Measurements from ENCODE around the gene DESI2. TPM values are rescaled to one million over a fixed set of nuclear protein-coding genes. Genes with fewer than 3 reads are reported as not detected.

The DESI2 gene
- total and polyA plus RNA-seq, 4 donors = 5.7 to 14.6 (median 11.7) TPM

DNA sequence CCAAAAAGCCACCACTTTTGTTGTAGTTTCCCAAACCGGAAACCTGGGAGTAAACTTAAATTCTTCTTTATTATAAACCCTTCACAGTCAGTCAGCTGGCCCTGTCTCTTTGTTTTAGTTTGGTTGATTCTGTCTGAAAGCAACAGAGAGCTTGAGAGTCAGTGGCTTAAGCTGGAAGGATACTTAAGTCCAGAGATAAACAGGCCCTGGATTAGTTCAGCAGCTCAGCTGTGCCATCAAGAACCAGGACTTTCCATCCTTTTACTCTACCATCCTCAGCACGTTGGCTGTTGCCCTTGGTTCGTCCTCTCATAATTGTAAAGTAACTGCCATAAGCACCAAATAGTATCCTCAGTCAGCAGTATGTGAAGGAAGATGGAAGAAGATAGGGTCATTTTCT lies 4.5 kb downstream of the DESI2 start:
- H3K27me3 ChIP-seq (ENCODE audit: control insufficient read depth in 4 of 4, insufficient read depth in 4 of 4, low read length in 3 of 4) = no peaks in the 10 kb centered on the region
- H3K4me3 ChIP-seq (ENCODE audit: low read depth in 1 of 3, low read length in 3 of 3) = no peak overlapping the region
- 92% methylated on average over 3 of the region's 3 CpGs for WGBS
- H3K9me3 ChIP-seq (ENCODE audit: control insufficient read depth in 4 of 4, low read length in 3 of 4) = no peaks in the 10 kb centered on the region
- H3K36me3 ChIP-seq (ENCODE audit: control insufficient read depth in 4 of 4, insufficient read depth in 3 of 4, low read depth in 1 of 4, low read length in 3 of 4) = no peaks in the 10 kb centered on the region
- TF ChIP-seq, protein P1, sequence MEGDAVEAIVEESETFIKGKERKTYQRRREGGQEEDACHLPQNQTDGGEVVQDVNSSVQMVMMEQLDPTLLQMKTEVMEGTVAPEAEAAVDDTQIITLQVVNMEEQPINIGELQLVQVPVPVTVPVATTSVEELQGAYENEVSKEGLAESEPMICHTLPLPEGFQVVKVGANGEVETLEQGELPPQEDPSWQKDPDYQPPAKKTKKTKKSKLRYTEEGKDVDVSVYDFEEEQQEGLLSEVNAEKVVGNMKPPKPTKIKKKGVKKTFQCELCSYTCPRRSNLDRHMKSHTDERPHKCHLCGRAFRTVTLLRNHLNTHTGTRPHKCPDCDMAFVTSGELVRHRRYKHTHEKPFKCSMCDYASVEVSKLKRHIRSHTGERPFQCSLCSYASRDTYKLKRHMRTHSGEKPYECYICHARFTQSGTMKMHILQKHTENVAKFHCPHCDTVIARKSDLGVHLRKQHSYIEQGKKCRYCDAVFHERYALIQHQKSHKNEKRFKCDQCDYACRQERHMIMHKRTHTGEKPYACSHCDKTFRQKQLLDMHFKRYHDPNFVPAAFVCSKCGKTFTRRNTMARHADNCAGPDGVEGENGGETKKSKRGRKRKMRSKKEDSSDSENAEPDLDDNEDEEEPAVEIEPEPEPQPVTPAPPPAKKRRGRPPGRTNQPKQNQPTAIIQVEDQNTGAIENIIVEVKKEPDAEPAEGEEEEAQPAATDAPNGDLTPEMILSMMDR (IDR thresholded peaks at IDR 0.05; ENCODE audit: low read depth, low read length, missing input control) = no peak
- TF ChIP-seq, protein P2, sequence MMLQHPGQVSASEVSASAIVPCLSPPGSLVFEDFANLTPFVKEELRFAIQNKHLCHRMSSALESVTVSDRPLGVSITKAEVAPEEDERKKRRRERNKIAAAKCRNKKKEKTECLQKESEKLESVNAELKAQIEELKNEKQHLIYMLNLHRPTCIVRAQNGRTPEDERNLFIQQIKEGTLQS (IDR thresholded peaks at IDR 0.05) = no peak
- TF ChIP-seq NR2F2 (IDR thresholded peaks at IDR 0.05) = no peak
- no peak for TF ChIP-seq RXRA (IDR thresholded peaks at IDR 0.05)
- TF ChIP-seq, protein P3, sequence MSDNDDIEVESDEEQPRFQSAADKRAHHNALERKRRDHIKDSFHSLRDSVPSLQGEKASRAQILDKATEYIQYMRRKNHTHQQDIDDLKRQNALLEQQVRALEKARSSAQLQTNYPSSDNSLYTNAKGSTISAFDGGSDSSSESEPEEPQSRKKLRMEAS (IDR thresholded peaks at IDR 0.05) = no peak
- no peak for TF ChIP-seq SP1 (IDR thresholded peaks at IDR 0.05)
- no peak for TF ChIP-seq GABPA (IDR thresholded peaks at IDR 0.05 in 1 of 2, conservative IDR thresholded peaks at IDR 0.05 in 1 of 2)
- no peak for TF ChIP-seq TAF1 (conservative IDR thresholded peaks at IDR 0.05)
- TF ChIP-seq HNF4A (conservative IDR thresholded peaks at IDR 0.05) = no peak
- TF ChIP-seq EGR1 (IDR thresholded peaks at IDR 0.05; ENCODE audit: low read depth in 2 of 2) = no peak
- no peak for TF ChIP-seq HNF4G (IDR thresholded peaks at IDR 0.05)
- no peak overlapping the region for H3K27ac ChIP-seq (ENCODE audit: low read depth in 1 of 2, low read length in 2 of 2)
- H3K4me1 ChIP-seq (ENCODE audit: control insufficient read depth in 4 of 4, insufficient read depth in 4 of 4, low read length in 3 of 4) = peaks cover 3 to 21% (median 13%) of the 10 kb centered on the region in 4 donors
- H3K9ac ChIP-seq (ENCODE audit: low read depth in 1 of 2, low read length in 2 of 2) = no peak overlapping the region
- no peak for DNase-seq (ENCODE audit: low spot score)

DNA sequence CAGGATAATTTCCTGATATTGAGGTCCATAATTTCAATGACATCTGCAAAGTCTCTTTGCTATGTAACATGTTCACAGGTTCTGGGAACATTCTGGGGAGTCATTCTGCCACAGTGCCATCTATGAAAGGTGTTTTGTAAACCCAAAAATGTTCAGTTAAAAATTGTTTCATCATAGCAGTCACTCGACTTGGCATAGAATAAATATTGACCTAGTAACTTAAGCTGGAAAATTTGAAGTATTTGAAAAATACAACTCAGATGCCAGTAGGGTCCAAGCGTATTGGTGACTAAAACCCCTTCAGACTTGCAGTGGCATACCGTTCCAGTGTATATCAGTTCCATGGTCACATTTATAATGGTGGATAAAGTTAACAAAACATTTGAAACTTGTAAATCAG lies 6.8 kb downstream of the DESI2 start:
- TF ChIP-seq, protein P1 (IDR thresholded peaks at IDR 0.05; ENCODE audit: low read depth, low read length, missing input control) = no peak
- TF ChIP-seq NR2F2 (IDR thresholded peaks at IDR 0.05) = no peak
- TF ChIP-seq HNF4G (IDR thresholded peaks at IDR 0.05) = no peak
- peak; percentile 38 for TF ChIP-seq FOXA2 (IDR thresholded peaks at IDR 0.05)
- TF ChIP-seq, protein P2 (IDR thresholded peaks at IDR 0.05) = no peak
- peak in 1 of 2 donors; percentile 10 for TF ChIP-seq RAD21 (IDR thresholded peaks at IDR 0.05)
- no peak for TF ChIP-seq SP1 (IDR thresholded peaks at IDR 0.05)
- no peak for TF ChIP-seq HNF4A (conservative IDR thresholded peaks at IDR 0.05)
- no peak for TF ChIP-seq YY1 (IDR thresholded peaks at IDR 0.05)
- no peak for TF ChIP-seq EGR1 (IDR thresholded peaks at IDR 0.05; ENCODE audit: low read depth in 2 of 2)
- TF ChIP-seq TAF1 (conservative IDR thresholded peaks at IDR 0.05) = no peak
- Histone ChIP-seq H3K27me3 (ENCODE audit: control insufficient read depth in 4 of 4, insufficient read depth in 4 of 4, low read length in 3 of 4) (no peaks in the 10 kb centered on the region), H3K4me3 (ENCODE audit: low read depth in 1 of 3, low read length in 3 of 3) (no peak overlapping the region), H3K4me1 (ENCODE audit: control insufficient read depth in 4 of 4, insufficient read depth in 4 of 4, low read length in 3 of 4) (peaks cover 3 to 11% (median 7%) of the 10 kb centered on the region in 4 donors), H3K36me3 (ENCODE audit: control insufficient read depth in 4 of 4, insufficient read depth in 3 of 4, low read depth in 1 of 4, low read length in 3 of 4) (no peaks in the 10 kb centered on the region), H3K9ac (ENCODE audit: low read depth in 1 of 2, low read length in 2 of 2) (no peak overlapping the region), H3K9me3 (ENCODE audit: control insufficient read depth in 4 of 4, low read length in 3 of 4) (no peaks in the 10 kb centered on the region), H3K27ac (ENCODE audit: low read depth in 1 of 2, low read length in 2 of 2) (no peak overlapping the region)
- DNase-seq (ENCODE audit: low spot score) = no peak
- WGBS = 48% methylated on average over 3 of the region's 3 CpGs

All from liver (tissue), 9 donors.